HG03060 (cell line): ENCODE results near the gene CGNL1.

Experiments
- ATAC-seq: cut with Tn5 transposase; IDR thresholded peaks from one replicate; pipeline ENCODE4 v1.9.1; 2021; ENCODE audit warnings: low read depth, moderate number of reproducible peaks; ENCODE audit not compliant: unreplicated experiment

The CGNL1 gene

DNA sequence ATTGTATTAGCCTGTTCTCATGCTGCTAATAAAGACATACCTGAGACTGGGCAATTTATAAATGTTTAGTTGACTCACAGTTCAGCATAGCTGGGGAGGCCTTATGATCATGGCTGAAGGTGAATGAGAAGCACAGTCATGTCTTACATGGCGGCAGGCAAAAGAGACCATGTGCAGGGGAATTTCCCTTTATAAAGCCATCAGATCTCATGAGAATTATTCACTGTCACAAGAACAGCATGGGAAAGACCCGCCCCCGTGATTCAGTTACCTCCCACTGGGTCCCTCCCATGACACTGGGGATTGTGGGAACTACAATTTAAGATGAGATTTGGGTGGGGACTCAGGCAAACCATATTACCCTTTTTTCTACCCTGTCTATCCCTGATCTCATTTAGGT lies 163.9 kb downstream of the CGNL1 start:
- no peak for ATAC-seq

DNA sequence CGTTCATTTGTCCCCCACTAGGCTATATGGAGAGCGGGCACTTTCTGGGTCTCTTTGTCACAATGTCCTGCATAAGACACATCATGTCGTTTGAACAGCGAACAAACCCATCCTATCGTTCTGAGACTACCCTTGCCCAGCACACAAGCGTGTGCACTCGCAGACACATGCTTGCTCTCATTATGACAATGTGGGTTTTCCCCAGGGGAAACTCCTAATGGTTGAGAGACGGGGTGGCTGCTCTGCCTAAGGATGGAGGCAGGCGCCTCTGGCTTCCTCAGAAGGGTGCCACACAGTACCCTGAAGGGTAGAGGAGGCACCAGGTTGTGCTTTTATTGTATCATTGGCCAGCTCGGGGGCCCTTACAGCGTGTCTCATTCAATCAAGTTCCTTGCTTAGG lies 164.4 kb downstream of the CGNL1 start:
- ATAC-seq = no peak

DNA sequence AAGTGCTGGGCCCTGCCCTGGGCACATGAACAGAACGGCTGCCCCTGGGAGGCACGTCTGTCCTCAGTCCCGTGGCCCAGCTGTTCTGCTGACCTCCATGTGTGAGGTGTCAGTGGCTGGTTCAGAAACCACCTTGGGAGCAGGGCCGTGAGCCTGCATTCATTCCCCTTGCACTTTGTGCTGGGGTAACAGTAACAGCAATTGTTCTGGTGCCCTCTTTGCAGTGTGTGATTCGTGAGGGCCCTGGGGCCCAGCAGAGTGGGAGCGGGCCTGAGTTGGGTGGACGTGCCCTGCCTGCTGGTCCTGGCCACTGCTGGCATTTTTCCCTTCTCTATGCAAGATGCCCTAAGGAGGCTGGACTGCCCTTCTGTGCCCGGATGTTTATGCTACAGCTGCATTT lies 165.0 kb downstream of the CGNL1 start:
- no peak for ATAC-seq

DNA sequence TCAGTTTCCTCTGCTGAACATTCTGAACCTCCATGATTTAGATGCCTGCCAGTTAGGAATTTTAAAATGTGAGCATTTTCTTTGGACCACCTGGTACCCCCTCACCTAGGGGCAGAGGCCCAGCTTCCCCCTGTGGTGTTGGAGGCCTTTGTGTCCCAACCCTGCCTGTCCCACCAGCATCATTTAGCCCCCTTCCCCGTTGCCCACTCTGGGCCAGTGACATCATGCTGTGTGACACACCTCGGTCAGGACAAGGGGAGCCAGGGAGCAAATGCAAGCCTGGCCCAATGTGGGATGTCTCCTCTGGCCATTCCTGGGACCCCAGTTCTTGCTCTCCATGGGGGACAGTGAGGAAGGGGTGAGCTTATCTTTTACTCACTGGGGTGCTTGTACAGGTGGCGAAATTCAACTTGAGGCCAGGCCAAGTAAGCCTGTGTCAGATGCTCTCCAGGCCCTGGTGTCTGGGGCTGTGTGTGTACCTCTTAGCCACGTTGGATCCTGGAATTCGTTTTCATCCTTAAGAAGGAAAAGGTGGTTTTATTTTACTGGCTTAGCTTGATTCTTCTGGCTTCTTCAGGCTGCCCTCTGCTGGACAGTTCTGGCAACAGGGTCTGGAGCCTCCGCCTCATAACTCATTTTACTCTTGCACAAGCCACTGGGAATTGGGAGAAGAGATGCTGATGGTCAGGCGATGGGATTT lies 165.7 kb downstream of the CGNL1 start:
- ATAC-seq = no peak

DNA sequence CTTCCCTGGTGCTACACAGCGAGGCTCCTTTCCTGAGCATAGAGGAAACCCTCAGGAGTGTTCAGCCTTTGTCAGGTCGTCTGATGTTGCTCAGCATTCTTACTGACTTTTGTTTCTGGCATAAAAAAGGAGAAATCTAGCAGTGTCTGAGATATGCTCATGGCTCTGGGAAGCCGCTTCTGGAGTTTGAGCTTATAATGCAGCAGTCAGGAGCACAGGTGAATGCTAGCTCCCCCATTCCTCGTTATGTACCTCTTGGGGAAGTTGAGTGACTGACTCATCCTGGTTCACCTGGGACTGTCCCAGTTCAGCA lies 166.2 kb downstream of the CGNL1 start:
- no peak for ATAC-seq

DNA sequence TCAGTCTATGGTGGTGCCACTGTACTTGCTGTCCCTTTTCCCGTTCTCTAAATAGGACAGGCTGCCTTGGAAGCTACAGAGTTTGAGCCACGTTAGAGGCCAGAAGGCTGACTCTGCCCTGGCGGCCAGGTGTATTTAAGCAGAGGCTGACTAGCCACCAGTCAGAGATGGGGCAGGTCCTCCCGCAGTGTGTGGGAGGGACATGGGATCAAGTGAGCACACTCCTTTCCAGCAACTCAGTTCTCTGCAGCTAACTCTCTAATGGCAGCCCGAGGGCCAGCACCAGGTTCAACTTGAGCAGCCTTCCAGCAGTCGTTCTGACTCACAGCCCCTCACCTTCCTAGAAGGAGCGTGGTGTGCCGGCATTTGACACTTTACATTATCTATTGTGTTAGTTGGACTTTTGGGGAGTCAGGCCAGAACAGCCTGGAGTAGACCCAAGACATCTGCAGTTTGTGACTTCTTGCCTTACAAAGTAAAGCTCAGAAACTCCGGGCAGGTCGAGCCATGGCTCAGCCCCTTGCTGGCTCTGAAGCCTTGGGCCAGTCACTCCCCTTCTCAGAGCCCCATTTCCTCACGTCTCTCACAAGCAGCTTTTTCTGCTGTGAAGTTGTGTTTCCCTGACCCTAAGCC lies 168.7 kb downstream of the CGNL1 start:
- ATAC-seq = no peak

DNA sequence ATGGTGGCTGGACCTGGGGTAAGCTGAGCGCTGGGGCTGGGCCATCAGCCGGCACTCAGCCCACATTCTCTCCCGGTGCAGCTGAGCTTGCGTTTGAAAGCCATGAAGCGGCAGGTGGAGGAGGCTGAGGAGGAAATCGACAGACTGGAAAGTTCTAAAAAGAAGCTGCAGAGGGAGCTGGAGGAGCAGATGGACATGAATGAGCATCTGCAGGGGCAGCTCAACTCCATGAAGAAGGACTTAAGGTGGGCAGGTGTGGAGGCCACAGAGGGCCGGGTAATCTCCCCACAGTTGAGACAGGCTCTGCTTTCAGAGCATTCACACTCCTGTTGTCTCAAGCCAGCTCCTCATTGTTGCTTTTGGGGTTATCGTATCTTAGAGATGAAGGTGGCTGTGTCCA lies 169.7 kb downstream of the CGNL1 start:
- no peak for ATAC-seq

DNA sequence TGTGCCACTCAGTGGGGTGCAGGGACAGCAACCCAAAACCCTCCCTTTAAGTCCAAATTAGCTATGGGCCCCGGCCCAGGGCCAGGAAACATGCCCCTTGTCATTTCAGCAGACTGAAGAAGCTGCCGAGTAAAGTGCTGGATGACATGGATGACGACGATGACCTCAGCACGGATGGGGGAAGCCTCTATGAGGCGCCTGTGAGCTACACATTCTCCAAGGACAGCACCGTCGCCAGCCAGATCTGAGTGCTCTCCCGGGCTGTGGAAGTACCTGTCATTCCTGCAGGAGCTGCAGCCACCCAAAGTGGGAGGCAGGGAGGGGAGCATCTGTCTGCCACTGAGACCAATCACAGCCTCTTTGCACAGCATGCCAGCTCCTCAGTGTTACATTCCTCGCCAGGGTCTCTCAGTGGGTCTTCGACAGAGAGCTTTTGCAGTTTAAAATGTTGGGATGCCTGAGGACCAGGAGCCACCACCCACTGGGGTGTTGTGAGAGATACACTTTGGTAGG lies 171.0 kb downstream of the CGNL1 start:
- no peak for ATAC-seq

DNA sequence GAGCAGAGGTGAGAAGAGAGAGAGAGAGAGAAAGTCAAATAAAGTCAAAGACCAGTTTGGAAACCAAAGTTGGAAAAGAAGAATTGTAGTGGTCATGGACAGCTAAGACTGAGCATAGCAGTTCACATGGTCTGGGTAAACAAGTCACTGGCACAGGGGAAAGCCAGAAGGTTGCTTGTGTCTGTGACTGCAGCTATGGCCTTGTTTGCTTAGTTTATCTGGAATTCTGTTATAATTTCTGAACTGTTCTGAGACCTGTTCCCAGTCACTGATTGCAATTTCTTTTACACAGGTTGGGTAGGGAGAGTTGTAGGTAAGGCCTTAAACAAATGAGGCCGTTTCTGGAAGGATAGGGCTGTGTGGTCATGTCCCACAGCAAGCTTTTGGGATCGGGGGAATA lies 172.0 kb downstream of the CGNL1 start:
- ATAC-seq = no peak

DNA sequence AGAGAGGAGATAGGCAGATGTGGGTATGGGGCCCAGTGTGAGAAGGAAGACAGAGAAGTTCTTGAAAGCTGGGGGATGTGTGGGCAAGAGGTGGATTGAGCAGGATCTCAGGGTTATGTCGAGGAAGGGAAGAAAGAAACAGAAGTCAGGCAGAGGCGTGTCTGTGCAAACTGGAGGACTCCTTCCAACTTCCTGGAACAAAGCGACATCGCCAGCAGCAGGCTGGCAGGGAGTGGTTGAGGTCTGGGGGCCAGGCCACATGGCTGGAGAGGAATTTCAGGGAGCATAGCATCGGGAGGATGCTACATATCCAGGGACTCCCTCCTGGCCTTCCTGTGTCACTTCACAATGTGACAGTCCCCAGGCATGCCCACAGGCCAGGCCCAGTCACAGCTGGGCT lies 172.5 kb downstream of the CGNL1 start:
- ATAC-seq = no peak

DNA sequence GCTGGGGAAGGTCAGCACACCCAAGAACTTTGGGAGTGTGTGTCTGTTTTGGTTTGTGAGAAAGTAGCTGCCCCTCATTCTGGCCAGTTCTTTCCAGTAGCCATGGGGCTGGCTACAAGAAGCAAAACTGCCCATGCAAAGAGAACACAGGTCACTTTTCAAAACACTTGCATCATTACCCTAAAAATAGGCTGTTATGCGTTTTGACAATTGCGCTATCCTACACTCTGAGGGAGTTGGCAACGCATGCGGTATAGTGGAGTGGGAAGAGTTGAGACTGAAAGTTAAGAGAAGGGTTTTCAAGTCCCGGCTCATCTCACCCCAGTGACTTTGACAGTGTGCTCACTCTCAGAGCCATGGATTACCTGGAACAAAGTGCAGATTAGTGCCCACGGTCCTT lies 173.6 kb downstream of the CGNL1 start:
- no peak for ATAC-seq

DNA sequence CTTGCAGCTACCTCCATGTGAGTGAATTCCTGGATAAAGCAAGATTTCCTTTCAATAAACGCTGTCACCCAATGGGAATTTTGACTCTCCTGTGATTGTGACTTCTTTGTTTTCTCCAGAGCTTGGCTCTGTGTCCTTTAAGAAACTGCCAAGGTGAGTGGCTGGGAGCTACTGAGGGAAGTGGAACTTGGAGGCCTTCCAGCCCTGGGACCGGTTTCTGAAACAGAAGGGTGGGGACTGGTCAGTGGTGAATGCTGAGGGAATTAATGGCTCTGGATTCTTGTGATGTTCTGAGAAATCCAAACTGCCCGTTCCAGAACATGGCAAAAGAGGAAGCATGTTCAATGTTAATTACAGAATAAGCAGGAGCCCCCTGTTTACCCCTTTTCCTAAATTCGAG lies 174.3 kb downstream of the CGNL1 start:
- no peak for ATAC-seq

DNA sequence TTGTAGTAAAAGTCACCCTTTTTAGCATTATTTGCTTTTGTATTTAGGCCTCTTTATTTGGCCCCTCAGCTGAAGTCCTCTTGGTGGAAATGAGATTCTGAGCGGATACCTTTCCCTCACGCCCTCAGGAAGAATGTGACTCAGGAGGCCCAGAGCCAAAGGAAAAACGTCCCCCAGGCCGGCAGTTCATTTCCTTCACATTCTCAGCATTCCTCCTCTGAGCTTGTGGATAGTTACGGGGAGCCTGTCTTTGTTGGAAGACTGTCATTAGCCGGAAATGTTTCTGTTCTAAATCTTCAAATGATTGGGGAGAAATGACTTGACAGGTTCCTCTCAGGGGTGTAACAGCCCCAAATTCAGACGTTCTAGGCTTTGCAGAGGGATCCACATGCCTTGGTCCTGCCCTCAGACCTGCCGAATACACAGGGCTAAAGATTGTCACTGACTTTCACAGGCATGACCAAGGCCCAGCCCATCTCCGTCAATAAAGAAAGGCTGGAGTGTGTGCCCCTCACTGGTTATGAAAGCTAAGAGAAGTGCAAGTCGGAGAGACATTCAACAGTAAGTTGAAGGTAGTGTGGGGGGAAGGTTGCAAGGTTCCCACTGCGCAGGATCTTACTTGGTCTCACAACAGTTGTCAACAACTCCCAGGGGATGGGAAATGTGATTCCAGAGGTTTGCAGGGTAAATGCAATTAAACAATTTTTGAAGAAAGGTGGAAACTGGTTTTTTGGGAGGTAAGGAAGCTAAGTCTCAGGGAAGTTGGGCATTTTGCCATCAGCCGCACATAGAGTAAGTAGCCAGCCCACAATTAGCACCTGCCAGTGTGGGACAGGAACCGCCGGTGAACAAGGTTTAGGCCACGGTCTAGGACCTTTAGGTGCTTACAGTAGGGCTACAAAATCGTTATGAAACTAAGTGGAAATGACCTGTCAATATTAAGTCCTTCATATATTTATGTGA lies 175.7 kb downstream of the CGNL1 start:
- ATAC-seq = no peak

DNA sequence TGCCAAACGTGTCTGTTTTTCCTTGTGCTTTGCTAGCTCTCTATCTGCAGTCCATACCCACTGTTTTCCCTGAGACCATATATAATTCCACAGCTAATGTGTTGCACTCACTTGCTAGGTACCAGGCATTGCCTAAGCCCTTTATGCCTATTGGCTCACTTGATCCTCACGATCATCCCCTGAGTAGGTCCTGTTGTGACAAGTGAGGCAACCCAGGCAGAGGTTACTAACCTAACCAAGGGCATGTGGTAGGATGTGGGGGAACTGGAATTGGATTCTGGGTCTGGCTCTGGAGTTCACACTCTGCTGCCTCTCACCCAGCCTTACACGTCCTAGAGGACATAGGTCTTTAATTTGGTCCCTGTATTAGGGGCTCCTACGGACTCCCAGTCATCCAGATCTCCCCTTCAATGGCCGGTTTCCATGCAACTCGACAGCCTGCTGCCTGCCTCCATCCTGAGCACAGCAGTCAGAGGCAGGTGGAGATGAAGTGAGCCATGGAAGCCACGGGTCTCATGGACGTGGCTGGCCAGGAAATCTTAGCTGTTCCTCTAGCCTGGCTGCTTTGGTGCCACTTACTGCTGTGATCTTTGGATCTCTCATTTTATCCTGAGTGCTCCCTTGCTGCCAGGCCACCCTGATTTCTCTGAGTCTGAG lies 176.5 kb downstream of the CGNL1 start:
- ATAC-seq = no peak

DNA sequence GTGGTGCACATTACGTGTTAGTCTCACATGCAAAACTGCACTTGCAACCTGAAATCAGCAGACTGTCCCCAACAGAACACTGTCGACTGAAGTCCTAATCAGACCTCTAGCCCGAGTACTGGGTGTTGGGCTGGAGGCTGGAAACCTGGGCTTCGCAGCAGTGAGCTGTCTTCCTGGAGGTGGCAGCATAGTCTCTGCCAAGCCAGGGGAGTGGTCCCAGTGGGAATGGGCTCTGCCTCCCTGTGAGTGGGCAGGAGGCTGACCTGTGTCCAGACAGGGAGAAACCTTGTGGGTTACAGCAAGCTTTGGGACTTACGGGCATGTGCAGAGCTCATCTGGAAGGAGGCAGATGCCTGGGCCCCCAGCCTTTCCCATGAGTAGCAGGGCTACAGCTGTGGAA lies 177.2 kb downstream of the CGNL1 start:
- no peak for ATAC-seq

DNA sequence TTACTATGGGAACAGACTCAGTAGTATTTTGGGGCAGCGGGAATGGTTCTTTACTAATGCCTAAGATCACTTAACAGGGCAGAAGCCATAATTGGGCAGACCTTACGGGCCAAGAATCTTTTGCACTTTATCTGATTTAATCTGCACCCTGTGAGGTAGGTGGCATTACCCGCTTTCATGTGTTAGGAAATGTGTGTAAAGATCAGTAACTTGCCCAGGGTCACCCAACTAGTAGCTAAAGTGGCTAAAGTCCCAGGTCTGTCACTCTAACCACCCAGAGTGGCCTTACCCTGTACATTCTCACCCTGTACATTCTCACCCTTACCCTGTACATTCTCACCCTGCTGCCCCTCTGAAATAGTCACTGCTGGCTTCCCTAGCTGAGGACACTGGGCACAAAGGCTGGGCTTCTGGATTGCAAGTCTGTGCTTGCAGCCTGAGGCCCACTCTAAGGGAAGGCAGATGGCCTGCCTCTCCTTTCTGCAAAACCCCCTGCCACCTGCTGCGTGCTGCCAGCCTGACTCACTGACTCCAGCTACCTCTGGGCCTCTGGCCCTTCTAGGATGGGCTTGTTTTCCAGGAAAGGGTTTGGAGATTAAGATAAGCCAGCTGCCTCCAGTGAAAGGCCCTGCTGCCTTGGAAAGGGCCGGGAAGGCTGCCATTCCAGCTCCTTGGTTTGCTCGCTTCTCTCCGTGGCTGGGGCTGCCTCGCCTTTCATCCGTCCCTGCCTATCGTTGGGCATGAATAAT lies 177.9 kb downstream of the CGNL1 start:
- no peak for ATAC-seq

DNA sequence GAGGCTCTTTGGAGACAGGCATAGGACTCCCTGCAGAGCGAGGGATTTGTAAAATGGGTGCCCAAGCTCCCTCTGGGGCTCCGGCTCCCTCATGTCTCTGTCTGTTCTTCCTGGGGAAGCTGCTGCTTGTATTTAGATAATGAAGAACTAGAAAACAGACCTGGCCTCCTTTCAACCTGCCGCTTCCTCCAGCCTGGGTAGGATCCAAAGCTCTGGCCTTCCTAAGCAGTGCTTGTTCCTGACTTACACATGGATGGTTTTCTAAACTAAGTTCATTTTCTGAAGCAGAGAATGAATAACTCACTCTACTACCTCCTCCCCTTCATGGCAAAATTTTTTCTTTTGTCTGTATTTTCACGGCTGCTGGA lies 178.5 kb downstream of the CGNL1 start:
- ATAC-seq = no peak

DNA sequence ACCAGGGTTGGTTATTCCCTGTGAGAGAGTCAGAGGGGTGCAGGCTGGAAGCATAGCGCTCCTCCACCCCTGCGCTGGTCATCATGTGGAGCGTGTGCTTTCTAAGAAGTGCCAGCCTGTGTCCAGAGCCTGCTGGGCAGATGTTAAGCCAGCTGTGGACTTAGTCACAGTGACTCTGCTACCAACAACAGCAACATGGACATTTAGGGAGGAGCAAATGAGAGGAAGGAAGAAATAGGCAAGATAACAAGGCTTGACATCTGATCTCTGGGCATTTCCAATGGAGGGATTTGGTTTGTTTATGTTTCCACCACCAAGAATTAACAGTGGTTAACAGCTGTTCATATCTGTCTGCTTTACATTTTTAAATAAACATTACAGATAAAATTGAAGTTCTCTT lies 179.0 kb downstream of the CGNL1 start:
- no peak for ATAC-seq

DNA sequence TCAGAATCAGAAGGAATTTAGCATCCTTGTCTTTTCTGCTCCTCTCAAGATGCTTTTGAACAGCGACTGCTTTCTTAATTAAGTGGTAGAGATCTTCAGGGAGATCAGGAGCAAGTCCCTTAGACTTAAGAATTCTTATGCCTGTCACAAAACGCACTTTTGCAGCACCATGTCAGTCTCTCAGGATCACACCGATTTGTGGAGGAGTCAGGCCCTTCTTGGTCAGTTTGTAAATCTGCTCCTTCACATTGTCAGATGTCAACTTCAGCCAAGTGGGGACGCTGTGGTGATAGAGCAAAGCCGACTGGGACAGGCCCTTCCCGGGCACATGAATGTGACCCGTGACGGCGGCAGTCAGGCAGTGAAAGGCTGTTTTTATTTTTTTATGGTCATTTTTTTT lies 179.7 kb downstream of the CGNL1 start:
- ATAC-seq = no peak

DNA sequence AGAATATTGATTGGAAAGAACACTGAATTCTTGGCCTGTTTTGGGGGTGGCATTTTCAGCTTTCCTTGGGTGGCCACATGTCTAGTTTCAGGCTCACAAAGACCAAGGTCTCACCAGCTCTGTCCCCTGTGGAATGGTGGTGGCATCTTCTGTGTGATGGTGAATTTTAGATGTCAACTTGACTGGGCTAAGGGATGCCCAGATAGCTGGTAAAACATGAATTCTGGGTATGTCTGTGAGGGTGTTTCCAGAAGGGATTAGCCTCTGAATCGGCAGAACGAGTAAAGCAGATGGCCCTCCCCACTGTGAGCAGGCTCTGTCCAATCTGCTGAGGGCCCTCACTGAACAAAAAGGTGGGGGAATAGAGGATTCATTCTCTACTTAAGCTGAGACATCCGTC lies 181.0 kb downstream of the CGNL1 start:
- no peak for ATAC-seq
